Fibroblast of gingiva (primary cell): Measurements from ENCODE around the gene SLC24A4.
"Not testable (repeated sequence)": the region's sequence is repeated elsewhere in the genome, so short reads cannot be mapped to it uniquely, and the experiment has no call there.

Experiments used
- DNase-seq: peaks from one replicate; pipeline ENCODE4 v3.0.0-alpha.2; 2011; ENCODE audit warnings: low read depth

The SLC24A4 gene

GRCh38 chr14:92402500-92402899 lies 79.5 kb downstream of the SLC24A4 start:
- not testable (repeated sequence) for DNase-seq

GRCh38 chr14:92404018-92404417 lies 81.1 kb downstream of the SLC24A4 start:
- DNase-seq = no peak

- DNase-seq = no peak
Observed at GRCh38 chr14:92404421-92404820, 81.5 kb downstream of the SLC24A4 start.

DNA sequence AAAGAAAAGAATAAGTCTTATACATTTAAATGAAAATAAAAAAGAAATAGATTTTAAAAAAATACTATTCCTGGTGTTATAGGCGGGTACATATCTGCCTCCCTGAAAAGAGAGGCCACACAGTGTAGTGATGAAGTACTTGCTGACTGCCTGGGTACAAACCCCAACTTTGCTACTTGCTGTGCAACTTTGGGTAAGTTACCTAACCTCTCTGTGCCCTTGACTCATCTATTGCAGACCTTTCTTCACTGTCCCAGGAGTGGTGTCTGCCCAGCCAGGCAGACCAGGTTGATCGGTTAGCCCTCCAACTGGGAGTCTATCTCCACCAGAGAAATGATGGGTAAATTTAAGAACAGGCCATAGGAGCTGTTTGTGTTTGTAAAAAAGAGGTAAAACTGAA lies 82.0 kb downstream of the SLC24A4 start:
- DNase-seq = no peak

DNA sequence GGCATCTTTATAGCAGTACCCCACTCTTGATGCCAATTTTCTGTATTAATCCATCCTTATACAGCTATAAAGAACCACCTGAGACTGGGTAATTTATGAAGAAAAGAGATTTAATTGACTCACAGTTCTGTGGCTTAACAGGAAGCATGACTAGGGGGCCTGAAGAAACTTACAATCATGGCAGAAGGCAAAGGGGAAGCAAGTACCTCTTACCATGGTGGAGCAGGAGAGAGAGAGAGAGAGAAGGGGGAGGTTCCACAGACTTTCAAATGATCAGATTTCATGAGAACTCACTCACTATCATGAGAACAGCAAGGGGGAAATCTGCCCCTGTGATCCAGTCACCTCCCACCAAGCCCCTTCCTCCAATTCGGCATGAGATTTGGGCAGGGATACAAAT lies 84.4 kb downstream of the SLC24A4 start:
- no peak for DNase-seq

GRCh38 chr14:92409043-92409442 lies 86.1 kb downstream of the SLC24A4 start:
- DNase-seq = no peak

DNA sequence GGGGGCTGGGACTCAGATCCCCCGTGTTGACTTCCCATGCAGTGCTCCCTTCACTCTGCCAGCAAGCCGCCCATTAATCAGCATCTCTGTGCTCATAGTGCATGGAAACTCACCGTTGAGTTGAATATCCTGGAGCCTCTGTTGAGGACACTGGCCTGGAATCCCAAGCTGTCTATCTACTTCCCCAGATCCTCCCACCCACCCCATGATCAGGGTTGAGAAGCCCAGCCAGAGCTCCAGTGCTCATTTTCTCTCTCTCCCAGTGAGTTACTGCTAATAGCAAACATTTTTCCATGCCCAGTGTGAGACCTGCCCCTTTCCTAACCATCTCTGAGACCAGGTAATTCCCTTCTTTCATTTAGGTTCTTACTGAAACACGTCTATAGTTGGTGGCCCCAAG lies 88.2 kb downstream of the SLC24A4 start:
- DNase-seq = no peak

- no peak for DNase-seq
Observed at GRCh38 chr14:92411941-92412340, 89.0 kb downstream of the SLC24A4 start.

GRCh38 chr14:92412912-92413311 lies 89.9 kb downstream of the SLC24A4 start:
- peak; percentile 30 for DNase-seq

GRCh38 chr14:92413379-92413778 lies 90.4 kb downstream of the SLC24A4 start:
- DNase-seq = no peak

DNA sequence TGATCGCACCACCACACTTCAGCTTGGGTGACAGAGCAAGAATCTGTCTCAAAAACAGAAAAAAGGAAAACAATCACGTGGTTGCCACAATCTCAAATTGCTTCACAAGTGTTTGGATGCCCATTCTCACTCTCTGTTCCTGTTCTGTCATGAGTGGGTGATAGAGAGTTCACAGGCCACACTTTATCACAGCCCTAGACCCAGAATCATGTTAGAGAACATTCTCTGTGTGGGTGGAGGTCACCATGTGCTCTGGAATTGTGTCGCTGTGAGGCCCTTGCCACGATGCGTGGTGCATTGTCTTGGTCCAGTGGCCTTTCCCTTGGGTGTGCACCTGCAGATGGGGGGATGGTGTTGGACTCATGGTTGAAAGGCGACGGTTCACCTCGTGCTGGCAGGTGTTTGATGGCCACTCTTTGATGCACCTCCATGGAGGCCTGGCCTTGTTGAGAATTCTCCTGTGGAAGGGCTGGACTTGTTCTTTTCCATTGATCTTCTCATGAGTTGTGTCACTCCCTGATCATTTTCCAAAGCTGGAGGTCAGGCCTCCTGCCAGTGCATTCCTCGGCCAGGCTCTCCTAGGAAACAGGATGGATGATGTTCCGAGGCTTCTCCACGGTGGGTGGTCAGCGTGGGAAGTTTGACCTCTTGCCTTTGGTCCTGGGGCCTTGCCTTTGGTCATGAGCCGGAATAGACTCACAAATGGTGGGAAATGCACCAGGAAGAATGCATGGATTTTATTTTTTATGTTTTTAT lies 91.9 kb downstream of the SLC24A4 start:
- DNase-seq = no peak

- no peak for DNase-seq
Observed at GRCh38 chr14:92415969-92416368, 93.0 kb downstream of the SLC24A4 start.

GRCh38 chr14:92416544-92416943 lies 93.6 kb downstream of the SLC24A4 start:
- DNase-seq = no peak

DNA sequence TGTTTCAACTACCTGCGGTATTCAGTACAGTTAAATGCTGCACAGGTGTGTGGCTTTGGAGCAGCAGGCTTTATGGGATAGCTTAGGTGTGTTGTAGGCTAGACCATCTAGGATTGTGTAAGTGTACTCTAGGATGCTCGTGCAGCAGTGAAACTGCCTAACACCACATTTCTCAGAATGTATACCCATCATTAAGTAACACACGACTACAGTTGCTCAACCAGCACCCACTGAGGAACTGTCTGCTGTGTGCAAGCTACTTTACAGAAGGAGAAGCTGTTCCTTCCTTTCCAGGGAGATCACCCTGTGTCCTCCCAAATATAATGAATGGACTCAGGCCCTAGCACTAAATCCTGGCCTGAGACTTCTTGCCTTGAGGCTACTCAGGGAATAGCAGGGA lies 94.8 kb downstream of the SLC24A4 start:
- DNase-seq = peak; percentile 68

GRCh38 chr14:92421751-92422150 lies 98.8 kb downstream of the SLC24A4 start:
- DNase-seq = no peak

DNA sequence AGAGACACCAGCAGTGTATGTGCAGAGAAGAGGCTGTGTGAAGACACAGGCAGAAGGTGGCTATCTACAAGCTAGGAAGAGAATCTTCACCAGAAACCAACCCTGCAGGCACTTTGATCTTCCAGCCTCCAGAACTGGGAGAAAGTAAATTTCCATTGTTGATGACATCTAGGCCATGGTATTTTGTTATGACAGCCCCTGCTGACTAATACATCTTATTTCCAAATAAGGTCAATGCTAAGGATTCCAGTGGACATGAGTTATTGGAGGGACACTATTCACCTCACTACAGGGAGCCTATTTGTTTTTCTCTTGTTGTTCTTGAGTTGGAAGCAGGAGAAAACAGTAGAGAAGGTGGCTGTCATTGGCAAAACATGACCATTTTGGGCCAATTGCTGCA lies 102.1 kb downstream of the SLC24A4 start:
- DNase-seq = peak; percentile 22

- peak; percentile 60 for DNase-seq
Observed at GRCh38 chr14:92426237-92426636, 103.3 kb downstream of the SLC24A4 start.

GRCh38 chr14:92427096-92427495 lies 104.1 kb downstream of the SLC24A4 start:
- DNase-seq = no peak

DNA sequence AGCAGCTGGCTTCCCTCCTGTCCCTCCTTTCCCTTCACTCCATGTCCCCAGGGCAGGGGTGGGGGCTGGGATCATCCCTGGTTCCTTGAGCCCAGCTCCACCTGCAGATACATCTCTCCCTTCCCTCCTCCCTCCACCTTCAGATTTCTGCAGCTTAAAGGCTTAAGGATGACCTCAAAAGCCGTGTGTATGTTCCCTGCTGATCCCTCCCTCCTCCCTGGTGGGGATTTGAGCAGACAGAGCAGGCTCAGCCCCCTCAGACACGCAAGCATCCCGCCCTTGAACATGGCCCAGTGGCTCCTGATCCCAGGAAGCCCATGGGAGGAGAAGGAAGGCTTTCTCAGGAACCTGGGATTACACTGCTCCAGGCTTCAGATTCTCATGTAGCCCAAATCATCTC lies 107.7 kb downstream of the SLC24A4 start:
- no peak for DNase-seq

- DNase-seq = no peak
Observed at GRCh38 chr14:92431199-92431725, 108.3 kb downstream of the SLC24A4 start.

- DNase-seq = no peak
Observed at GRCh38 chr14:92433407-92433806, 110.4 kb downstream of the SLC24A4 start.

GRCh38 chr14:92435154-92435553 lies 112.2 kb downstream of the SLC24A4 start:
- DNase-seq = no peak

- no peak for DNase-seq
Observed at GRCh38 chr14:92436115-92436776, 113.3 kb downstream of the SLC24A4 start.

GRCh38 chr14:92437309-92437708 lies 114.3 kb downstream of the SLC24A4 start:
- DNase-seq = no peak
